ENCODE results near the gene EML1.

DNA sequence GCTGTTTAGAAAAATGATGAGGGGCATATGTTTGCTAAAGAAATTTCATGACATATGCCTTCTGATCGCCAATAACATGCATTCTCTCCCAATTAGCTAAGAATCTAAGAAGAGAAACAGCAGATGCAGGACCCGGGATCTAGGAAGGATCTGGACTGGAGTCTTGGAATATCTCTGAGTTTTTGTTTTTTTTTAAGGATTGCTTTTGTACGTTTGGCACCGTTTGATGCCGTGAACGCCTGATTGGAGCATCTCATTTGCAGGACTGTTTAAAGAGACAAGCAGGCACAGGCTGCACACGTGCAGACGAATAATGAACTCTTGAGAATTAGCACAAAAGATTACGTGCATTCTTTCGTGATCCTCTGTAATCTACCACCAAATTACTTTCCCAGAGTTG, 13.6 kb downstream of the EML1 start:
- TF ChIP-seq, protein P1, sequence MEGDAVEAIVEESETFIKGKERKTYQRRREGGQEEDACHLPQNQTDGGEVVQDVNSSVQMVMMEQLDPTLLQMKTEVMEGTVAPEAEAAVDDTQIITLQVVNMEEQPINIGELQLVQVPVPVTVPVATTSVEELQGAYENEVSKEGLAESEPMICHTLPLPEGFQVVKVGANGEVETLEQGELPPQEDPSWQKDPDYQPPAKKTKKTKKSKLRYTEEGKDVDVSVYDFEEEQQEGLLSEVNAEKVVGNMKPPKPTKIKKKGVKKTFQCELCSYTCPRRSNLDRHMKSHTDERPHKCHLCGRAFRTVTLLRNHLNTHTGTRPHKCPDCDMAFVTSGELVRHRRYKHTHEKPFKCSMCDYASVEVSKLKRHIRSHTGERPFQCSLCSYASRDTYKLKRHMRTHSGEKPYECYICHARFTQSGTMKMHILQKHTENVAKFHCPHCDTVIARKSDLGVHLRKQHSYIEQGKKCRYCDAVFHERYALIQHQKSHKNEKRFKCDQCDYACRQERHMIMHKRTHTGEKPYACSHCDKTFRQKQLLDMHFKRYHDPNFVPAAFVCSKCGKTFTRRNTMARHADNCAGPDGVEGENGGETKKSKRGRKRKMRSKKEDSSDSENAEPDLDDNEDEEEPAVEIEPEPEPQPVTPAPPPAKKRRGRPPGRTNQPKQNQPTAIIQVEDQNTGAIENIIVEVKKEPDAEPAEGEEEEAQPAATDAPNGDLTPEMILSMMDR (IDR thresholded peaks at IDR 0.05; ENCODE audit: poor library complexity), result no peak
- no peak for TF ChIP-seq EZH2 (IDR thresholded peaks at IDR 0.05; ENCODE audit: borderline replicate concordance)

Measured in hepatocyte (in vitro differentiated cells).